Measurements from ENCODE around the gene HBS1L. TPM values are rescaled to one million over a fixed set of nuclear protein-coding genes. Genes with fewer than 3 reads are reported as not detected.

The HBS1L gene
- total RNA-seq, 4 donors from 2014 or later, result 39.2 to 54.8 (median 47.0) TPM

DNA sequence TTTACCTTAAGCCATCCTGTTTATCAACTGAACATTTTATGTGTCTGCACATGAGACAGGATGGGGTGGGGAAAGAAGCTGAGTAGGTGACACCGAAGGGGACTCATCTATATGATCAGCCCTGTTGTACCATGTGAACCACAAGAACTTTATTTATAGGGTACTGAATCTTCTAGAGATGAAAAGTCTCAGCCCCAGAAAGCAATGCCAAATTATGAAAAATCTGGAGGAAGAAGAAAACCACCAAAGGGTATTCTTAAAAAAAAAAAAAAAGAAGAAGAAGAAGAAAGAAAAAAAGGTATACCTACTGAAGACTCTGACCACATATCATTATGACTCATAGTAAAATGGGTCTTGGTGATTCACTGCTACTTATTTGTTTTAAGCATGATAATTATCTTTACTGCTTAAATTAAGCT lies 39.8 kb upstream of the HBS1L start:
- DNase-seq (ENCODE audit: low spot score) (no peak), ATAC-seq (ENCODE audit: low FRiP score) (no peak)
- TF ChIP-seq, protein P1, sequence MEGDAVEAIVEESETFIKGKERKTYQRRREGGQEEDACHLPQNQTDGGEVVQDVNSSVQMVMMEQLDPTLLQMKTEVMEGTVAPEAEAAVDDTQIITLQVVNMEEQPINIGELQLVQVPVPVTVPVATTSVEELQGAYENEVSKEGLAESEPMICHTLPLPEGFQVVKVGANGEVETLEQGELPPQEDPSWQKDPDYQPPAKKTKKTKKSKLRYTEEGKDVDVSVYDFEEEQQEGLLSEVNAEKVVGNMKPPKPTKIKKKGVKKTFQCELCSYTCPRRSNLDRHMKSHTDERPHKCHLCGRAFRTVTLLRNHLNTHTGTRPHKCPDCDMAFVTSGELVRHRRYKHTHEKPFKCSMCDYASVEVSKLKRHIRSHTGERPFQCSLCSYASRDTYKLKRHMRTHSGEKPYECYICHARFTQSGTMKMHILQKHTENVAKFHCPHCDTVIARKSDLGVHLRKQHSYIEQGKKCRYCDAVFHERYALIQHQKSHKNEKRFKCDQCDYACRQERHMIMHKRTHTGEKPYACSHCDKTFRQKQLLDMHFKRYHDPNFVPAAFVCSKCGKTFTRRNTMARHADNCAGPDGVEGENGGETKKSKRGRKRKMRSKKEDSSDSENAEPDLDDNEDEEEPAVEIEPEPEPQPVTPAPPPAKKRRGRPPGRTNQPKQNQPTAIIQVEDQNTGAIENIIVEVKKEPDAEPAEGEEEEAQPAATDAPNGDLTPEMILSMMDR (IDR thresholded peaks at IDR 0.05), result no peak

DNA sequence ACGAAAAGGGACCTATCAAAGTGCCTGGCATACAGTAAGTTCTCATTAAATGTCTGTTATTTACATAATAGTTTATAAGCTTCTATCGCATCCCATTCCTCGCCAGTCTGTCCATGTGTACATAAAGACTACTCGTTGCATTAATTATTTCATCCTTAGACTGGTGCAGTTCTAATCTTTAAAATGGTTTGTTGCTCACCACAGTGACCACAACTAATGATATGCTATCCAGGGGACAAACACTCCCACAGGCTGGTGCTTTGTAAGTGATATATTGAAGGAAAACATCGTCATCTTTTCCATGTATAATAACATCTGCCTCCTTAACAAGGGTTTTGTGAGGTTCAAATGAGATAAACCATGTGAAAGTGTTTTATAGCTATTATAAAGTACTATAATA lies 39.0 kb upstream of the HBS1L start:
- DNase-seq (ENCODE audit: low spot score), result no peak
- ATAC-seq (ENCODE audit: low FRiP score), result no peak
- TF ChIP-seq, protein P1 (IDR thresholded peaks at IDR 0.05), result no peak

DNA sequence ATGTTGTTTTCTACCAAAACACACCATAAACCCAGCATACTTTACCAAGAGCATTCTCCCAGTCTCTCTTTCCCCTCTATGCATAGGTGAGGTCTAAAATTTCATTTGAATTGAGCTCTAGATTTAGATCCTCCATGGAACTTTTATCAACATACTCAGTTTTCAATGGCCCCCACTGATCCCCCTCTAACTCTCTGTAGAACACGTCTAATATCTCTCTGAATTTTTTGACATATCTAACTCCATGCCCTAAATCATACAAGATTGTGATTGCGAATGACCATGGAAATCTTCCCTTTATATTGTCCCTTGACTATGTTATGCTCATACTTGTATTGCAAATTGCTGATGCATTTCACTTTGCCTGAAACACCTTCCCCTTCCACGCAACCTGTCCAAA lies 38.1 kb upstream of the HBS1L start:
- TF ChIP-seq, protein P1 (IDR thresholded peaks at IDR 0.05), result no peak
- ATAC-seq (ENCODE audit: low FRiP score) (no peak), DNase-seq (ENCODE audit: low spot score) (no peak)

DNA sequence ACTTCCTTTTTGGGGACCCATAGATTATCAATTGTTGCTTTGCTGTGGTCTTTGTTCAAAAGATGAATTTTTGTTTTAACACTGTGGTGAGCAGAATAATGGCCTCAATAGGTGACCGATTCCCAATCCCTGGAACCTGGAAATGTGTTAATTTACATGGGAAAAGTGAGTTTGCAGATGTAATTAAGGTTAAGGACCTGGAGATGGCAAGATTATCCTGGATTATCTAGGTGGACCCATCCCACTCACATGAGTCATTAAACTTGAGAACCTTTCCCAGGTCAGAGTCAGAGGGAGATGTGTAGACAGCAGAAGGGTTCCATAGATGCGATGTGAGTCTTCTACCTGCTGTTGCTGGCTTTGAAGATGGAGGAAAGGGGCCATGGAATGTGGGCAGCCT lies 36.2 kb upstream of the HBS1L start:
- TF ChIP-seq, protein P1 (IDR thresholded peaks at IDR 0.05), result no peak
- ATAC-seq (ENCODE audit: low FRiP score) (no peak), DNase-seq (ENCODE audit: low spot score) (no peak)

DNA sequence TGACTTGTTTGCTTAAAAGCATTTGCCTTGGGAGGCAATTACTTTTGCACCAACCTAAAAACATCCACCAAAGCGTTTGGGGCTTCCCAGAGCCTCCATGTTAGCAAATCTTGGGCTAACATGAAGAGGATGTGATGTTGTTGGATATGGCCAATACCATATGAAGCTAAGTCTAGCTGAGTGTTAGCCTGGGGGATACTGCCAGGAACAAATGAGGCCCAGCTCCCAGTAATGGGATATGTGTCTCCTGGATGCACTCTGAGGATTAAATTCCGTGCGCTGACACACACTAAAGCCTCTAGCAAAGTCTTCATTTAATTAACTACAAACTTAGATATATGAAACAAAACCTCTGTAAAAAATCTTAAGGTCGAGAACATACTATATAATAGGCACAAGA lies 35.3 kb upstream of the HBS1L start:
- ATAC-seq (ENCODE audit: low FRiP score) (no peak), DNase-seq (ENCODE audit: low spot score) (no peak)
- TF ChIP-seq, protein P1 (IDR thresholded peaks at IDR 0.05), result no peak

DNA sequence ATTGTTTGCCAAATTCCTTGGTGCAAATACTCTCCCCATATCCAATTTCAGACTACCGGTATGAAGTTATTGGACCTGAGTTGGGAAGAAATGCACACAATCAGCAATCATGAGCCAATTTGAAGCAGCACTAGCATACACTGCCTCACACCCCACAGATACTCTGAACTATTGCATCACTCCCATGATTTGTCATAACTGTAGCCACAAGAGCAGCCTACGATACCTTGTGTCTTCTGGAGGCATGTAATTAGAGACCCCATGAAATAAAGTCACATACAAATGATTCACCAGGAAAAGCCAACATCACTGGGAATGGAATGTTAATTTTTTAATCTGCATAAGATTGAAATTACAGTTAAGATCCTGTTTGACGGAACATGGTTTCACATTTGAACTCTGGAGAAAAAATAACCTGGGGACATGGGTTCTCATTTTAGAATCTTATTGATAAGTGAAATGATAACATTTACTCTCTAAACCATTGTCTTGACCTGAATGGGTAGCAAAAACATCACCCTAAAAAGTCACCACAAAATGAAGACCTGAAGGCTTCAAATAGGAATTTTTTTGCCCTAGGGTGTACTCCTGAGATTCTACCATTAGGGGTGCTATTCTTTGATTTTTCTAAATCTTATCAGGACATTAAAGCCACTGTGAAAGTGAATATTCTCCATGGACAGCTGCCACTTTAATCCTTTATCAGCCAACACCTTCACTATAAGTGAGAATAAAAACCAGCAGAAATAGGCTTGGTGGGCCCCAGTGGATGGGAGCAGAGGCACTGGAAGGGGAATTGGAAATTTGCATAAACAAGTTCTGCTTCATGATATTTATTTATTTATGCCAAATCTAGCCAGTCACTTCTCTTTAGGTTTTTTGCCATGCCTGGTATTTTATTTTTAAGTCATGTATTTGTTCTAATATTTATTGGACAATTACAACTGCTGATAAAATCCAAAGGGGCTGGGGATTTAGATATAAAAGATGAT lies 34.5 kb upstream of the HBS1L start:
- ATAC-seq (ENCODE audit: low FRiP score) (no peak), DNase-seq (ENCODE audit: low spot score) (no peak)
- TF ChIP-seq, protein P1 (IDR thresholded peaks at IDR 0.05), result no peak

DNA sequence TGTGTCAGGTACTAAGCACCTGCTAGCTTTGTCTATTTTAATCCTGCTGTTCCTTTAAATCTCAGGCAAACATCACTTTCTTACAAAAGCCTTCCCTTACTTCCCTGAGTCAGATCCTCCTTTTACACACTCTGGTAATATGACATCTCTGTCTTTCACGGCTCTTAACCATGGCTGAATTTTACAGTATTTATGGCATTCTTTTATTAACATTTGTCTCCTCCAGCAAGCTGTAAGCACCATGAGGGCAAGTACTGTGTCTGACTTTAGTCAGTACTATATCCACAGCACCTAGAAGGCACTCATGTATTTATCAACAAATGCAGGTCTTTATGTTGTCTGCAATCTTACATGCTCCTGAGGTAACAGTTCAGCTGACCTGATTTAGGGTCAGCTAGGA lies 33.7 kb upstream of the HBS1L start:
- TF ChIP-seq, protein P1 (IDR thresholded peaks at IDR 0.05), result no peak
- DNase-seq (ENCODE audit: low spot score), result no peak
- ATAC-seq (ENCODE audit: low FRiP score), result no peak
